Activated CD4-positive, alpha-beta T cell treated with anti-CD3 and anti-CD28 coated beads, Interleukin-2, amount 50 U/mL, for 4 hours (primary cell): ENCODE measurements around the gene ALDH7A1.

ENCODE experiments used
- DNase-seq, 2 experiments: peaks; one replicate each; pipeline ENCODE4 v3.0.0-alpha.2; 2020

Gene ALDH7A1

DNA sequence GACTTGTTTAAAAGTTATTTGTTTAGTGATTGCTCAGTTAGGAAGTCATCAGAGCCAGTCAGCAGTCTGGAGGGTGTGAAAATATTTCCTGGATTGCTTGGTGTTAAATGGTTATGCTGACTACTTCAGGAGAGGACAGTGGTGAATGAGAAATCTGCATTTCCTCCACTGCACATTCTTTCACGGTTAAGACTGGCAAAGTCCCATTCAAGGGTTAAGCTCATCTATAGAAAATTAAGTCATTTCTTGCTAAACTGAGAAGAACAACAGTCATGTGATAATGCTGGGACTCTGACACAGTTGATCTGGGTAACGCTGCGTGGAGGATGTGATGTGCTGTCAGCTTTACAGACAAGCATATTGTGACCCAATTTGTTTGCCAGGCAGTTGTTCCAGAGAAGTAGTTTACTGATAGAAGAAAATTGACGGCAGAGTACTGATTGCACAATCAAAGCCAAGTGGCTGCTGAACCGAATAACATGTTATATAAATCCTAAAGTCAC, 91.4 kb downstream of the ALDH7A1 start:
- peak in 1 of 2 experiments; percentile 3 for DNase-seq

GRCh38 chr5:126501448-126501847, 93.6 kb downstream of the ALDH7A1 start:
- no peak for DNase-seq

DNA sequence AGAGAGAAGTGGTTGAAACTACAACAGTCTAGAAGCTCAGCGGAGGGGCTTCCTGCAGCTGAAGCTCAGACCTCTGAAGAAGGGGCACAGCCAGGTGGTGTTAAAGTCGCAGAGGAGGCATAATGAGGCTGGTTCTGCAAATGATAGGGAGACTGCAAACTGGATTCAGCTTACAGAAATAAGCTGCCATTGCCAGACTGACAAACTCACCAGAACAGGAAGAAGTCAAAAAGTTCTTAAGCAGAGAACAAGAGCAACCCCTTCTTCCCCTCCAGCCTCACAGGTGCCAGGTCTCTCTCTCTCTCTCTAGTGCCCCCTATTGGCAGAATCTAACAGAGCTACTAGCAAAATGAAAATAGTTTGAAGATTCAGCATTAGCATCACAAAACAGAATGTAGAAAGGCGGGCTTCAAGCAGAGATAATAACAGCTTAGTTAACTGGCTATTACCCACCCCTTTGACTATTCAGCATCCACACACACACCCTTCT, 95.1 kb downstream of the ALDH7A1 start:
- DNase-seq, result no peak

- no peak for DNase-seq
Observed at GRCh38 chr5:126499278-126499677, 95.7 kb downstream of the ALDH7A1 start.

GRCh38 chr5:126497506-126497905, 97.5 kb downstream of the ALDH7A1 start:
- DNase-seq, result no peak

- DNase-seq, result no peak
Observed at GRCh38 chr5:126494393-126494792, 100.6 kb downstream of the ALDH7A1 start.

DNA sequence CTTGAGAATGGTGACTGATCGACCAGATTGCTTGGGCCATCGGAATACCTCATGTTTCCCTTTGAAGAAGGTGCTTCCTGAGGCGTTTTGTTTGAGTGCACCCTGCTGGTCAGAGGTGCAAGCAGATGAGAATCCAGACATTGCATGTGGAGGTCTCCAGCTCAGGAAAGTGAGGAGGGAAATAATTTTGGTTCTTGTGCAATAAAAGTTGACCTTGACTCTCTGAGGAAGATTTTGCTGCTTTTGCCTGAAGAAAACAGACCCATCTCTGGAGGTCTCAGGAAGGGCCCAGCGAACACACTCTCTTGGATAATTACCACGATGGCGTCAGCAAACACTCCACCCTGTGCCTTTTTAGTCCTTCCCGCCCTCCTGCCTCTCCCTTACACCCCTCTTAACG, 102.1 kb downstream of the ALDH7A1 start:
- no peak for DNase-seq

GRCh38 chr5:126490167-126490940, 104.7 kb downstream of the ALDH7A1 start:
- no peak for DNase-seq

GRCh38 chr5:126488443-126489065, 106.5 kb downstream of the ALDH7A1 start:
- no peak for DNase-seq

GRCh38 chr5:126487596-126487995, 107.4 kb downstream of the ALDH7A1 start:
- DNase-seq, result no peak

- no peak for DNase-seq
Observed at GRCh38 chr5:126486332-126486731, 108.7 kb downstream of the ALDH7A1 start.

- no peak for DNase-seq
Observed at GRCh38 chr5:126484253-126484652, 110.8 kb downstream of the ALDH7A1 start.

- no peak for DNase-seq
Observed at GRCh38 chr5:126483156-126483555, 111.9 kb downstream of the ALDH7A1 start.

GRCh38 chr5:126482591-126482990, 112.4 kb downstream of the ALDH7A1 start:
- DNase-seq, result no peak

- DNase-seq, result no peak
Observed at GRCh38 chr5:126481243-126481642, 113.8 kb downstream of the ALDH7A1 start.
